Measurements from ENCODE around the gene ASXL1.

ASXL1 gene

DNA sequence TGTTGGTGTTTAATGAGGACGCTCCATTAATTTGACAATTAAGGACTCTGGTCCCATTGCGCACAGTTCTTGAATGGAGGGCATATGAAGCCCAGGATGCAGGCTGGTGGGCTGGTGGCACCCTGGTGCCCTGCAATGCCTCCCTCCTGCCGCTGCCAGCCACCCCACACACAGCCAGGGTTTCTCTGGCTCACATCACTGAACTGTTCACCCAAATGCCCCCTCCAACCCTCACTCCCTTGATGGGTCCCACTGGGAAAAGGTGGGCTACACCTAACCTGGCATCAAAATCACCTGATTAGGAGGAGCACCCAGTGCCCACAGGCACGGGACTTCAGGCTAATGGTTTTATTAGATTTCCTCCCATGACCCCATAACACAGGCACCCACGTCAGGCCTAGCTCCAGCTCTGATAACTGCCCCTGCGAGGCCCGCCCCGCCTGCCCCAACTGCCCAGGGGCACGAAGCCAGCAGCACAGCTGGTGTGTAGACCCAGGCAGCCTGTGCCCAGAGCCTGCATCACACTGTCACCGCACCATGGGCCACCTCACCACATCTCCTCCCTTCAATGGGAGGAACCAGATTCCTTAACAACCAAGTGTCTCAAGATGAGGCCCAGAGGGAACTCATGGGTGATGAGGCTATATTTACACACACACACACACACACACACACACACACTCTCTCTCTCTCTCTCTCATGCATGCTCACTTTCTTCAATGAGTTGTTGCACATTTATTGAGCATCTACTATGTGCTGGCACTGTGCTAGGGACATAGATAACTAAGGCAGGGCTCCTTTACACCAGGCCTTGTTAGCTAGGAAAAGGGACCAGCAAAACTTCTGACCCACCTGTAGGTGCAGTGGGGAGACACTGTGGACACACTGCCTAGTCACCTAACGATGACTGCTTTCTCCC is 119.7 kb downstream of the ASXL1 start:
- Histone ChIP-seq H3K79me2 (ENCODE audit: insufficient read depth, low read length) (no peaks in the 10 kb centered on the region), H3K9me3 (ENCODE audit: low read length) (no peaks in the 10 kb centered on the region), H3K27me3 (ENCODE audit: insufficient read depth, low read length) (0 out of 2 replicates have a peak, but pooled peaks cover 3% of the 10 kb centered on the region), H3K36me3 (ENCODE audit: insufficient read depth, low read length) (no peaks in the 10 kb centered on the region), H3K4me2 (ENCODE audit: low read length) (no peak overlapping the region), H3K4me1 (ENCODE audit: insufficient read depth, low read length, severe bottlenecking) (peaks cover 9% of the 10 kb centered on the region), H3K27ac (ENCODE audit: low read depth, low read length, poor library complexity, severe bottlenecking) (no peak overlapping the region), H4K20me1 (ENCODE audit: insufficient read depth, low read length) (no peaks in the 10 kb centered on the region), H3K9ac (ENCODE audit: low read length) (no peak overlapping the region), H3K4me3 (ENCODE audit: low read depth, low read length, poor library complexity, severe bottlenecking) (no peak overlapping the region), H2AFZ (ENCODE audit: low read length) (no peak overlapping the region), H3K9me2 (ENCODE audit: low read depth, low read length) (no peaks in the 10 kb centered on the region), H3F3A (ENCODE audit: insufficient read depth, low read length) (no peaks in the 10 kb centered on the region)
- TF ChIP-seq EZH2 (IDR thresholded peaks at IDR 0.05; ENCODE audit: borderline replicate concordance, low read length): no peak
- no peak for TF ChIP-seq CTCF (IDR thresholded peaks at IDR 0.05; ENCODE audit: low read length)

- H2AFZ ChIP-seq (ENCODE audit: low read length): no peak overlapping the region
- H3K9me3 ChIP-seq (ENCODE audit: low read length): no peaks in the 10 kb centered on the region
- H3K9me2 ChIP-seq (ENCODE audit: low read depth, low read length): no peaks in the 10 kb centered on the region
- no peaks in the 10 kb centered on the region for H3F3A ChIP-seq (ENCODE audit: insufficient read depth, low read length)
- no peak overlapping the region for H3K4me2 ChIP-seq (ENCODE audit: low read length)
- no peak overlapping the region for H3K27ac ChIP-seq (ENCODE audit: low read depth, low read length, poor library complexity, severe bottlenecking)
- H3K4me1 ChIP-seq (ENCODE audit: insufficient read depth, low read length, severe bottlenecking): peaks cover 10% of the 10 kb centered on the region
- H3K4me3 ChIP-seq (ENCODE audit: low read depth, low read length, poor library complexity, severe bottlenecking): no peak overlapping the region
- H3K27me3 ChIP-seq (ENCODE audit: insufficient read depth, low read length): no peaks in the 10 kb centered on the region
- H3K79me2 ChIP-seq (ENCODE audit: insufficient read depth, low read length): no peaks in the 10 kb centered on the region
- no peak for TF ChIP-seq CTCF (IDR thresholded peaks at IDR 0.05; ENCODE audit: low read length)
- TF ChIP-seq EZH2 (IDR thresholded peaks at IDR 0.05; ENCODE audit: borderline replicate concordance, low read length): no peak
- no peaks in the 10 kb centered on the region for H3K36me3 ChIP-seq (ENCODE audit: insufficient read depth, low read length)
- H4K20me1 ChIP-seq (ENCODE audit: insufficient read depth, low read length): no peaks in the 10 kb centered on the region
- H3K9ac ChIP-seq (ENCODE audit: low read length): no peak overlapping the region
Observed at GRCh38 chr20:32478576-32478975, 120.4 kb downstream of the ASXL1 start.

GRCh38 chr20:32479012-32479411 is 120.9 kb downstream of the ASXL1 start:
- Histone ChIP-seq H3K27me3 (ENCODE audit: insufficient read depth, low read length) (no peaks in the 10 kb centered on the region), H3F3A (ENCODE audit: insufficient read depth, low read length) (no peaks in the 10 kb centered on the region), H4K20me1 (ENCODE audit: insufficient read depth, low read length) (no peaks in the 10 kb centered on the region), H3K27ac (ENCODE audit: low read depth, low read length, poor library complexity, severe bottlenecking) (no peak overlapping the region), H3K9me2 (ENCODE audit: low read depth, low read length) (no peaks in the 10 kb centered on the region), H2AFZ (ENCODE audit: low read length) (no peak overlapping the region), H3K4me2 (ENCODE audit: low read length) (no peak overlapping the region), H3K9ac (ENCODE audit: low read length) (no peak overlapping the region), H3K4me1 (ENCODE audit: insufficient read depth, low read length, severe bottlenecking) (peaks cover 10% of the 10 kb centered on the region), H3K9me3 (ENCODE audit: low read length) (no peaks in the 10 kb centered on the region), H3K4me3 (ENCODE audit: low read depth, low read length, poor library complexity, severe bottlenecking) (no peak overlapping the region), H3K36me3 (ENCODE audit: insufficient read depth, low read length) (no peaks in the 10 kb centered on the region), H3K79me2 (ENCODE audit: insufficient read depth, low read length) (no peaks in the 10 kb centered on the region)
- TF ChIP-seq CTCF (IDR thresholded peaks at IDR 0.05; ENCODE audit: low read length) (no peak), EZH2 (IDR thresholded peaks at IDR 0.05; ENCODE audit: borderline replicate concordance, low read length) (no peak)
